ENCODE results near the gene MED23.

MED23 gene, protein sequence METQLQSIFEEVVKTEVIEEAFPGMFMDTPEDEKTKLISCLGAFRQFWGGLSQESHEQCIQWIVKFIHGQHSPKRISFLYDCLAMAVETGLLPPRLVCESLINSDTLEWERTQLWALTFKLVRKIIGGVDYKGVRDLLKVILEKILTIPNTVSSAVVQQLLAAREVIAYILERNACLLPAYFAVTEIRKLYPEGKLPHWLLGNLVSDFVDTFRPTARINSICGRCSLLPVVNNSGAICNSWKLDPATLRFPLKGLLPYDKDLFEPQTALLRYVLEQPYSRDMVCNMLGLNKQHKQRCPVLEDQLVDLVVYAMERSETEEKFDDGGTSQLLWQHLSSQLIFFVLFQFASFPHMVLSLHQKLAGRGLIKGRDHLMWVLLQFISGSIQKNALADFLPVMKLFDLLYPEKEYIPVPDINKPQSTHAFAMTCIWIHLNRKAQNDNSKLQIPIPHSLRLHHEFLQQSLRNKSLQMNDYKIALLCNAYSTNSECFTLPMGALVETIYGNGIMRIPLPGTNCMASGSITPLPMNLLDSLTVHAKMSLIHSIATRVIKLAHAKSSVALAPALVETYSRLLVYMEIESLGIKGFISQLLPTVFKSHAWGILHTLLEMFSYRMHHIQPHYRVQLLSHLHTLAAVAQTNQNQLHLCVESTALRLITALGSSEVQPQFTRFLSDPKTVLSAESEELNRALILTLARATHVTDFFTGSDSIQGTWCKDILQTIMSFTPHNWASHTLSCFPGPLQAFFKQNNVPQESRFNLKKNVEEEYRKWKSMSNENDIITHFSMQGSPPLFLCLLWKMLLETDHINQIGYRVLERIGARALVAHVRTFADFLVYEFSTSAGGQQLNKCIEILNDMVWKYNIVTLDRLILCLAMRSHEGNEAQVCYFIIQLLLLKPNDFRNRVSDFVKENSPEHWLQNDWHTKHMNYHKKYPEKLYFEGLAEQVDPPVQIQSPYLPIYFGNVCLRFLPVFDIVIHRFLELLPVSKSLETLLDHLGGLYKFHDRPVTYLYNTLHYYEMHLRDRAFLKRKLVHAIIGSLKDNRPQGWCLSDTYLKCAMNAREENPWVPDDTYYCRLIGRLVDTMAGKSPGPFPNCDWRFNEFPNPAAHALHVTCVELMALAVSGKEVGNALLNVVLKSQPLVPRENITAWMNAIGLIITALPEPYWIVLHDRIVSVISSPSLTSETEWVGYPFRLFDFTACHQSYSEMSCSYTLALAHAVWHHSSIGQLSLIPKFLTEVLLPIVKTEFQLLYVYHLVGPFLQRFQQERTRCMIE (N-terminal part only)

GRCh38 chr6:131627724-131628682 lies at the start of gene MED23:
MED23 (minus strand) TSS chr6:131628242; CDS start chr6:131628049, 193 bp downstream.
- DNase-seq = peak; percentile 89 to 90

GRCh38 chr6:131673184-131673583 lies 45.1 kb upstream of the MED23 start:
- no peak for DNase-seq

DNA sequence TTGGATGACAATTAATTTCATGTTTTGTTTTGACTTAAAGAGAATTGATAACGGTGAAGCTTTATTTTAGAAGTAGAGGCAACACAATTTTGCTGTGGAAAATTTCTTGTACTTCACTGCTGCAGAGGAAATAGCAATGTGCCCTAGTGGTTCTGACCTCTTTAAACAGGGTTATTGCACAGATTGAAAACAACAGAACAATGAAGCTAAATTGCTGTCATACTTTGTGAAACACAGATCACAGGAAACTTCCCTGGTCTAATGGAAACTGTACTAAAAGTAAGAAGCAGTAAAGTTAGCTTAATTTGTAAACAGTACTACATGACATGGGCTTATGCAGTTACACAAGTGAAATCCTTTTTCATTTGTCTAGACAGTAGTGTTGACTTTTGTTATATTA lies 41.8 kb upstream of the MED23 start:
- DNase-seq = no peak

DNA sequence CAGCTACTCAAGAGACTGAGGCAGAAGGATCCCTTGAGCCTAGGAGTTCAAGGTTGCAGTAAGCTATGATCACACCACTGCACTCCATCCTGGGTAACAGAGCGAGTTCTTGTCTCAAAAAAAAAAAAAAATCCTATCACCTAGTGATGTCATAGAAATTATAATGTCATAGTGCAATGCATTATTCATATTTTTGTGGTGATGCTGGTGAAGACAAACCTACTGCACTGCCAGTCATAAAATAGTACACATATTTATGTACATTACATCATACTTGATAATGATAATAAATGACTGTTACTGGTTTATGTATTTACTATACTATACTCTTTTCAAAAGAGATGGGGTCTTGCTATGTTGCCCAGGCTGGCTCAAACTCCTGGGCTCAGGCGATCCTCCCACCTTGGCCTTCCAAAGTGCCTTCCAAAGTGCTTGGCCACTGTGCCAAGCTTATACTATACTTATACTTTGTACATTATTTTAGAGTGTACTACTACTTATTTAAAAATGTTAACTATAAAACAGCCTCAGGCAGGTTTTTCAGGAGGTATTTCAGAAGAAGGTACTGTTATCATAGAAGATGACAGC lies 35.6 kb upstream of the MED23 start:
- no peak for DNase-seq

DNA sequence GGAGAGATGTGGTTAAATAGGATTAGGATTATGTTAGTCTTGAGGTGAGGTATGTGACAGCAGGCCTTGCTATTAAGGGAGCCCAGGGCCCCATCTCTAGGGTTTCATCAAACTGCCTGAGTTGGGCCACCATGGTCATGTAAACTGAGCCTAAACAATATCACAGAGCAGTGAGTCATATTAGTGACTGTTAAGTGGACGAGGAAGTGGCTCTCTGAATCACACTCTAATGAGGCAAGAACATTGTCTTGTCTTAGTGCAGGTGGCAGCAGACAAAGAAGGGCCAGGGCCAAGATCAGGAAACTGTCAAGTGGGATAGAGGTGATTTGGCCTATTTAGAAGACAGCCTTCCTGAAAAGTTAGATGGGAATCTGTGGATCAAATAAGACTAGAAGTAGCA lies 32.2 kb upstream of the MED23 start:
- DNase-seq = no peak

DNA sequence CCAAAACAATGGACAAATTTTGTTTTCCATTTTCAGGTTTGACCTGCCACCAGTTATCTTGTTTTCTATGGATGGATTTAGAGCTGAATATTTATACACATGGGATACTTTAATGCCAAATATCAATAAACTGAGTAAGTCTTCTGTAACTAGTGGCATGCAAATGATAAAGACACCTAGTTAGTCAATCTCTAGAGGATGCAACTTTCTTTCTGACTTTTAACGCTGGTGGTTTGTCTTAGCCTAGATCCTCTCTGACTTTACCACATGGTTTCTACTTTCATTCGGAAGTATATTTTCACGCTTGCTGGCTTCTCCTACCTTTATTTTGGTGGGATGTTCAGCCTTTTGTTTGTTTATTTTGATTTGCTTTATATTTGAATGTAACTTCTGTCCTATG lies 30.2 kb upstream of the MED23 start:
- no peak for DNase-seq

GRCh38 chr6:131657630-131658111 lies 29.6 kb upstream of the MED23 start:
- DNase-seq = no peak

DNA sequence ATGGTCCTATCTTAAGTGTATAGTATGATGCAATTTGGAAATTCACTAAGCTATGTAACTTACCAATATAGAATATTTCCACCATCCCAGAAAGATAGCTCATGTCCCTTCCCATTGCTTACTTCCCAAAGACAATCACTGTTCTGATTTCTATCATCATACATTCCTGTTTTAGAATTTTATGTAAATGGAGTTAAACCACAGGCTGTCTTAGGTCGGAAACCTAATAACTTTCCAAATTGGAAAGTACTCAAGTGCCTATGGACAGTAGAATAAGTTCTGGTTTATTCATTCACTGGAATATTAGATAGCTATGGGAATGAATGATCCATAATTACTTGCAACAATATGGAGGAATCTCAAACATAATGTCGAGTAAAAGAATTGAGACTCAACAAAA lies 29.2 kb upstream of the MED23 start:
- no peak for DNase-seq

DNA sequence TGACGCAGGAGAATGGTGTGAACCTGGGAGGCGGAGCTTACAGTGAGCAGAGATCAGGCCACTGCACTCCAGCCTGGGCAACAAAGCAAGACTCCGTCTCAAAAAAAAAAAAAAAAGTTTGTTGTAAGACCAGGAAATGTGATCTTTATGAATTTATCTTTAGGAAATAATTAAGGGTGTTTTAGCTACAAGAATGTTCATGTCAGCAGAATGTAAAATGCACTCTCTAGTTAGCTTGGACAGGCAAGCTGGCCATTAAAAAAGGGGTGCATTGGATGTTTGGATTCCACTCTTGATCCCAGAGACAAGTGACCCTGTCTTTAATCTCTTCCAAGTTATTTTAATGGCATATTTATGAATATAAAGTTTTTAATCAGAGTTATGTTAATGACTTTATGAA lies 28.6 kb upstream of the MED23 start:
- no peak for DNase-seq

DNA sequence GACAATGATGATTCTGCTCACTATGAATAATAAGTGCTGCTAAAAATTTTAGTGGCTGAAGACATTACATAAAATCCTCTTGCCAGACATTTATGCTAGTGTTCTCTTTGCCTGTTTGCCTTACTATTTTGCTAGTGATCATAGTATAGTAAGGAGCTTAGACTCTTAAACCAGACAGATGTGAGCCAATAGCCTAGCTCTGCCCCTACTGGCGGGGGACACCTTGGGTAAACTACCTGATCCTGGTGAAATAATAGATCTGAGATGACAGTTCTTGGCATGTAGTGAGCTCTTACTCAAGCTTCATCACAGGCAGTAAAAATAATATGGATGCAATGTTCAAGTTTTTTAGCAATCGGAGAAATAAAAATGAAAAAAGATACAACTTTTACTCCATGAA lies 27.9 kb upstream of the MED23 start:
- DNase-seq = no peak

GRCh38 chr6:131655387-131655786 lies 27.3 kb upstream of the MED23 start:
- DNase-seq = no peak

DNA sequence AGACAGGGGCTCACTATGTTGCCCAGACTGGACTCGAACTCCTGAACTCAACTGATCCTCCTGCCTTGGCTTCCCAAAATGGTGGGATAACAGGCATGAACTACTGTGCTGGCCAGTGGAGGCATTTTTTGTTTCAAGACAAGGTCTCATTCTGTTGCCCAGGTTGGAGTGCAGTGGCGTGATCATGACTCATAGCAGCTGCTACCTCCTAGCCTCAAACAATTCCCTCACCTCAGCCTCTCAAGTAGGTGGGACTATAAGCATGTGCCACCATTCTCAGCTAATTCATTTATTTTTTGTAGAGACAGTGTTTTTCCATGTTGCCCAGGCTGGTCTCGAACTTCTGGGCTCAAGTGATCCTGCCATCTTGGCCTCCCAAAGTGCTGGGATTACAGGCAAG lies 26.3 kb upstream of the MED23 start:
- no peak for DNase-seq

- DNase-seq = peak; percentile 7 to 64
Measured at GRCh38 chr6:131652472-131652871, 24.4 kb upstream of the MED23 start.

GRCh38 chr6:131651782-131652181 lies 23.7 kb upstream of the MED23 start:
- DNase-seq = peak; percentile 64 to 93

- DNase-seq = no peak
Measured at GRCh38 chr6:131646249-131646670, 18.2 kb upstream of the MED23 start.

GRCh38 chr6:131645846-131646245 lies 17.8 kb upstream of the MED23 start:
- DNase-seq = no peak

DNA sequence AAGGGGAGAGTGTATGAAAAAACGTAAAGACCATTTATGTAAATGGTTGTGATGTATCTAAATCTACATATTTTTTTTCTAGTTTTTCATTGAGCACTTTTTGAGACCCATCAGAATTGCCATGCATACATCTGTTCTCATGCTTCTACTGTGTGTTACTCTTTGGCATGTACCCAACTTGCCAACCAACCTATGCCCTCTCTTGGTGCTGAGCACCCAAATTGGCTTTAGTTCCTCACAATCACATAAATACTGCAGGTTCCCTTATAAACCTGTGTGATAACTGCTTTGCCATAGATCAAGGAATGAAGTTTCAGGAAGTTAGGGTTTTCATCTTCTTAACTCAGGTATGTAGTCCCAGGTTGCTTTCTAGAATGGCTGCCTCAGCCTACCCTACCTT lies 16.9 kb upstream of the MED23 start:
- no peak for DNase-seq

DNA sequence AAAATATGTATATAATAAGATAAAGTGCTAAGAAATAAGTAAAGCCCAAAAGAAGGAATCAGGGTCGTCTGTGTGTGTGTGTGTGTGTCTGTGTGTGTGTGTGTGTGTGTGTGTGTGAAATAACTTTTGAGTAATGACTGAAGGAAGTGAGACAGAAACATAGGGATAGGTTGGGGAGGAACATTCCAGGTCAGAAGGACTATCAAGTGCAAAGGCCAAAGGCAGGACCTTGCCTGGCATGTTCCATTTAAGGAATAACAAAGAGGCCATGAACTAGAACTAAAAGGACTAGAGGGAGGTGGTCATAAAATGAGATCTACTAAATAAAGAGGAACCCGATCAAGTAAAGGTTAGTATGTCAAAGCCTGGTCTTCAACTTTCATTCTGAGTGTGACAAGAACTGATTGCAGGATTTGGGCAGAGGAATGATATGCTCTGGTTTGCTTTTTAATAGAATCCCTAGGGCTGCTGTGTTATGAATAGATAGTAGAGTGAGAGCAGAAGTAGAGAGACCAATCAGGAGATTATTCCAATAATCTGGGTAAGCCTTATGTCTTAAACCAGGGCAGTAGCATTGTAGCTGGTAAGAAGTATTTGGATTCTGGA lies 15.9 kb upstream of the MED23 start:
- no peak for DNase-seq

GRCh38 chr6:131642987-131643611 lies 15.1 kb upstream of the MED23 start:
- peak; percentile 80 to 96 for DNase-seq

GRCh38 chr6:131642565-131642964 lies 14.5 kb upstream of the MED23 start:
- no peak for DNase-seq

Measured in NCI-H2081 (cell line).